Stomach (tissue), 4 donors: Measurements from ENCODE around the gene KCNA5.

Experiments used
- POLR2A ChIP-seq, 4 donors: fragments of 450-650 bp; IDR thresholded peaks; one replicate each; pipeline ENCODE4 v1.6.1; 2016; ENCODE audit warnings: antibody characterized with exemption in 4 of 4, control low read depth in 2 of 4, mild to moderate bottlenecking in 1 of 4, moderate library complexity in 1 of 4
- TF ChIP-seq, protein P1 (sequence below), 7 experiments: fragments of 450-650 bp in 4 of 7; fragments of 200-600 bp in 3 of 7; sonication (generic) in 3 of 7; IDR thresholded peaks; one replicate each; pipeline ENCODE4 v1.5.1; 2016 to 2019; ENCODE audit warnings: antibody characterized with exemption in 7 of 7, control low read depth in 2 of 7, mild to moderate bottlenecking in 1 of 7

DNA sequence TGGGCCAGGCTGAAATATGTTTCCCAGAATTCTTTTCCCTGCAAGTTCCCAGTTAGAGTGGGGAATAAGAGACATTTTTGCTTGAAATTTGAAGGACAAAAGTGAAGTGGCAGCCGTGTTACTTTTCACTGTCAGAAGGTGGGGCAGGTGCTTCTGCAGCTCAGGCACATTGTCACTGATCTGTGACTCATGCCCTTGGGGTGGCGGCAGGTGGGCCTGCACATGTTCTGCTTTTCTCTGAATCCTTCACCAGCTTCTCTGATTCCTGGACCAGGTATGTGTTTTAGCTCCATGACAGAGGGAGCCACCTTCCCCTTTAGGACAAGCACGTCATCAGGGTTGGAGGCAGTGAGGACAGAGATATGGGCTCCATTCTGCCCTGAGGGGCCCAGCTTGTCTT, 11.7 kb upstream of the KCNA5 start:
- TF ChIP-seq, protein P1, sequence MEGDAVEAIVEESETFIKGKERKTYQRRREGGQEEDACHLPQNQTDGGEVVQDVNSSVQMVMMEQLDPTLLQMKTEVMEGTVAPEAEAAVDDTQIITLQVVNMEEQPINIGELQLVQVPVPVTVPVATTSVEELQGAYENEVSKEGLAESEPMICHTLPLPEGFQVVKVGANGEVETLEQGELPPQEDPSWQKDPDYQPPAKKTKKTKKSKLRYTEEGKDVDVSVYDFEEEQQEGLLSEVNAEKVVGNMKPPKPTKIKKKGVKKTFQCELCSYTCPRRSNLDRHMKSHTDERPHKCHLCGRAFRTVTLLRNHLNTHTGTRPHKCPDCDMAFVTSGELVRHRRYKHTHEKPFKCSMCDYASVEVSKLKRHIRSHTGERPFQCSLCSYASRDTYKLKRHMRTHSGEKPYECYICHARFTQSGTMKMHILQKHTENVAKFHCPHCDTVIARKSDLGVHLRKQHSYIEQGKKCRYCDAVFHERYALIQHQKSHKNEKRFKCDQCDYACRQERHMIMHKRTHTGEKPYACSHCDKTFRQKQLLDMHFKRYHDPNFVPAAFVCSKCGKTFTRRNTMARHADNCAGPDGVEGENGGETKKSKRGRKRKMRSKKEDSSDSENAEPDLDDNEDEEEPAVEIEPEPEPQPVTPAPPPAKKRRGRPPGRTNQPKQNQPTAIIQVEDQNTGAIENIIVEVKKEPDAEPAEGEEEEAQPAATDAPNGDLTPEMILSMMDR (IDR thresholded peaks at IDR 0.05), result no peak
- no peak for TF ChIP-seq POLR2A (IDR thresholded peaks at IDR 0.05)
